Hepatocyte (in vitro differentiated cells): ENCODE data around the gene POGK. TPM values are rescaled to one million over a fixed set of nuclear protein-coding genes. Genes with fewer than 3 reads are reported as not detected.

Experiments used
- DNase-seq: peaks from one replicate; pipeline ENCODE4 v3.0.0-alpha.2; 2016; ENCODE audit warnings: low spot score
- H2AFZ ChIP-seq: fragments of 200-600 bp; sonication (generic); 2 replicates; pipeline ENCODE4 v1.6.0; 2016; ENCODE audit warnings: antibody characterized with exemption, mild to moderate bottlenecking
- H3K27ac ChIP-seq: fragments of 200-600 bp; sonication (generic); 2 replicates; pipeline ENCODE4 v1.5.1; 2016; ENCODE audit warnings: mild to moderate bottlenecking
- H3K27me3 ChIP-seq: fragments of 200-600 bp; sonication (generic); 2 replicates; pipeline ENCODE4 v1.6.1; 2016
- H3K36me3 ChIP-seq: fragments of 200-600 bp; sonication (generic); replicated peaks from 2 replicates; pipeline ENCODE4 v1.5.1; 2016; ENCODE audit warnings: low read depth; ENCODE audit not compliant: insufficient read depth
- H3K4me1 ChIP-seq: fragments of 200-600 bp; sonication (generic); 2 replicates; pipeline ENCODE4 v1.5.1; 2016; ENCODE audit warnings: mild to moderate bottlenecking, moderate library complexity; ENCODE audit not compliant: insufficient read depth
- H3K4me2 ChIP-seq: fragments of 200-600 bp; sonication (generic); 2 replicates; pipeline ENCODE4 v1.6.0; 2016
- H3K4me3 ChIP-seq: fragments of 200-600 bp; sonication (generic); 2 replicates; pipeline ENCODE4 v1.5.1; 2016; ENCODE audit warnings: mild to moderate bottlenecking
- H3K79me2 ChIP-seq: fragments of 200-600 bp; sonication (generic); 2 replicates; pipeline ENCODE4 v1.6.0; 2017; ENCODE audit warnings: mild to moderate bottlenecking
- H3K9me2 ChIP-seq: fragments of 200-600 bp; sonication (generic); replicated peaks from 2 replicates; pipeline ENCODE4 v1.6.0; 2017; ENCODE audit warnings: mild to moderate bottlenecking; ENCODE audit not compliant: insufficient read depth
- H3K9me3 ChIP-seq: fragments of 200-600 bp; sonication (generic); 2 replicates; pipeline ENCODE4 v1.5.1; 2016; ENCODE audit warnings: low read depth, mild to moderate bottlenecking
- H4K20me1 ChIP-seq: fragments of 200-600 bp; sonication (generic); 2 replicates; pipeline ENCODE4 v1.6.0; 2016; ENCODE audit warnings: mild to moderate bottlenecking; ENCODE audit not compliant: insufficient read depth, poor library complexity, severe bottlenecking
- CTCF ChIP-seq: fragments of 200-600 bp; sonication (generic); IDR thresholded peaks from 2 replicates; pipeline ENCODE4 v1.5.1; 2016; ENCODE audit warnings: antibody characterized with exemption, mild to moderate bottlenecking; ENCODE audit not compliant: poor library complexity
- EZH2 ChIP-seq: fragments of 200-600 bp; sonication (generic); IDR thresholded peaks from 2 replicates; pipeline ENCODE4 v1.6.1; 2016; ENCODE audit warnings: antibody characterized with exemption, mild to moderate bottlenecking, borderline replicate concordance
- EZH2phosphoT487 ChIP-seq: fragments of 200-600 bp; sonication (generic); IDR thresholded peaks from one replicate; pipeline ENCODE4 v1.6.1; 2018; ENCODE audit warnings: antibody characterized with exemption, mild to moderate bottlenecking, low read depth, moderate library complexity; ENCODE audit not compliant: unreplicated experiment, severe bottlenecking
- WGBS: methylation state at CpG from one replicate; pipeline ENCODE4 v1.1.6; 2016; ENCODE audit warnings: low lambda C conversion rate; ENCODE audit errors: missing lambda C conversion rate; 5-methylcytosine and 5-hydroxymethylcytosine counted together
- polyA plus RNA-seq: library from polyadenylated mRNA; unstranded; fragments of >200 nt; fragmentation: Nextera tagmentation; extraction: Ambion mirVana; gene quantifications from 2 replicates; pipeline ENCODE4 v1.2.1, GENCODE V29; 2016
- total RNA-seq: library from RNA; depleted of rRNA; stranded (reverse); fragments of >200 nt; gene quantifications from 2 replicates; pipeline ENCODE4 v1.2.3, GENCODE V29; 2014

POGK gene
- total and polyA plus RNA-seq, 2 experiments from 2014 or later = 22.6 to 37.2 TPM

- Histone ChIP-seq H3K27ac (no peak overlapping the region), H3K4me3 (no peak overlapping the region), H3K4me2 (no peak overlapping the region), H2AFZ (no peak overlapping the region), H3K9me2 (no peaks in the 10 kb centered on the region), H3K27me3 (no peaks in the 10 kb centered on the region), H3K79me2 (peaks cover 58% of the 10 kb centered on the region), H3K36me3 (no peaks in the 10 kb centered on the region), H4K20me1 (peaks cover 13% of the 10 kb centered on the region), H3K4me1 (no peaks in the 10 kb centered on the region), H3K9me3 (no peaks in the 10 kb centered on the region)
- 85% methylated on average over 7 of the region's 7 CpGs for WGBS
- DNase-seq = no peak
- TF ChIP-seq EZH2phosphoT487 (no peak), EZH2 (no peak), CTCF (no peak)
These were observed 29.4 kb downstream of the POGK start for GRCh38 chr1:166868639-166869038.

- 84% methylated on average over 3 of the region's 3 CpGs for WGBS
- Histone ChIP-seq H3K27me3 (no peaks in the 10 kb centered on the region), H3K79me2 (peaks cover 66% of the 10 kb centered on the region), H3K9me3 (no peaks in the 10 kb centered on the region), H4K20me1 (peaks cover 13% of the 10 kb centered on the region), H3K4me1 (no peaks in the 10 kb centered on the region), H3K4me2 (no peak overlapping the region), H3K4me3 (no peak overlapping the region), H3K27ac (no peak overlapping the region), H3K9me2 (no peaks in the 10 kb centered on the region), H3K36me3 (no peaks in the 10 kb centered on the region), H2AFZ (no peak overlapping the region)
- no peak for DNase-seq
- TF ChIP-seq EZH2phosphoT487 = no peak
- no peak for TF ChIP-seq EZH2
- TF ChIP-seq CTCF = no peak
These were observed 30.2 kb downstream of the POGK start for GRCh38 chr1:166869318-166870099.

GRCh38 chr1:166870584-166870983 is 31.3 kb downstream of the POGK start:
- WGBS = 93% methylated on average over 4 of the region's 4 CpGs
- peaks cover 4% of the 10 kb centered on the region for H3K4me1 ChIP-seq
- H3K27me3 ChIP-seq = no peaks in the 10 kb centered on the region
- peaks cover 77% of the 10 kb centered on the region for H3K79me2 ChIP-seq
- H3K4me2 ChIP-seq = no peak overlapping the region
- DNase-seq = no peak
- H3K27ac ChIP-seq = no peak overlapping the region
- no peaks in the 10 kb centered on the region for H3K9me2 ChIP-seq
- H2AFZ ChIP-seq = no peak overlapping the region
- no peaks in the 10 kb centered on the region for H3K36me3 ChIP-seq
- TF ChIP-seq EZH2phosphoT487 (no peak), EZH2 (no peak), CTCF (no peak)
- H4K20me1 ChIP-seq = peaks cover 17% of the 10 kb centered on the region
- no peaks in the 10 kb centered on the region for H3K9me3 ChIP-seq
- H3K4me3 ChIP-seq = no peak overlapping the region
